Activated T-cell treated with anti-CD3 and anti-CD28 coated beads for 24 hours (primary cell): Measurements from ENCODE around the gene BRCA2.

Experiments
- DNase-seq: peaks from one replicate; pipeline ENCODE4 v3.0.0-alpha.2; 2020; ENCODE audit warnings: low read depth

Gene BRCA2

GRCh38 chr13:32429433-32429909 lies 114.2 kb downstream of the BRCA2 start:
- DNase-seq, result no peak

- DNase-seq, result no peak
Observed at GRCh38 chr13:32430018-32430747, 114.9 kb downstream of the BRCA2 start.

GRCh38 chr13:32431361-32431760 lies 116.1 kb downstream of the BRCA2 start:
- no peak for DNase-seq

GRCh38 chr13:32432856-32433255 lies 117.5 kb downstream of the BRCA2 start:
- no peak for DNase-seq

- no peak for DNase-seq
Observed at GRCh38 chr13:32438871-32439270, 123.6 kb downstream of the BRCA2 start.

- DNase-seq, result no peak
Observed at GRCh38 chr13:32443111-32443510, 127.8 kb downstream of the BRCA2 start.

GRCh38 chr13:32445461-32445860 lies 130.2 kb downstream of the BRCA2 start:
- DNase-seq, result no peak

- no peak for DNase-seq
Observed at GRCh38 chr13:32446220-32446619, 130.9 kb downstream of the BRCA2 start.

GRCh38 chr13:32446773-32447465 lies 131.6 kb downstream of the BRCA2 start:
- no peak for DNase-seq

- no peak for DNase-seq
Observed at GRCh38 chr13:32447894-32448623, 132.8 kb downstream of the BRCA2 start.

GRCh38 chr13:32448972-32449371 lies 133.7 kb downstream of the BRCA2 start:
- no peak for DNase-seq
